ENCODE data around the gene CFAP92. TPM values are rescaled to one million over a fixed set of nuclear protein-coding genes. Genes with fewer than 3 reads are reported as not detected.

Gene CFAP92
- total and polyA plus RNA-seq, 3 donors from 2014 or later, result 16.0 to 62.0 (median 26.7) TPM

DNA sequence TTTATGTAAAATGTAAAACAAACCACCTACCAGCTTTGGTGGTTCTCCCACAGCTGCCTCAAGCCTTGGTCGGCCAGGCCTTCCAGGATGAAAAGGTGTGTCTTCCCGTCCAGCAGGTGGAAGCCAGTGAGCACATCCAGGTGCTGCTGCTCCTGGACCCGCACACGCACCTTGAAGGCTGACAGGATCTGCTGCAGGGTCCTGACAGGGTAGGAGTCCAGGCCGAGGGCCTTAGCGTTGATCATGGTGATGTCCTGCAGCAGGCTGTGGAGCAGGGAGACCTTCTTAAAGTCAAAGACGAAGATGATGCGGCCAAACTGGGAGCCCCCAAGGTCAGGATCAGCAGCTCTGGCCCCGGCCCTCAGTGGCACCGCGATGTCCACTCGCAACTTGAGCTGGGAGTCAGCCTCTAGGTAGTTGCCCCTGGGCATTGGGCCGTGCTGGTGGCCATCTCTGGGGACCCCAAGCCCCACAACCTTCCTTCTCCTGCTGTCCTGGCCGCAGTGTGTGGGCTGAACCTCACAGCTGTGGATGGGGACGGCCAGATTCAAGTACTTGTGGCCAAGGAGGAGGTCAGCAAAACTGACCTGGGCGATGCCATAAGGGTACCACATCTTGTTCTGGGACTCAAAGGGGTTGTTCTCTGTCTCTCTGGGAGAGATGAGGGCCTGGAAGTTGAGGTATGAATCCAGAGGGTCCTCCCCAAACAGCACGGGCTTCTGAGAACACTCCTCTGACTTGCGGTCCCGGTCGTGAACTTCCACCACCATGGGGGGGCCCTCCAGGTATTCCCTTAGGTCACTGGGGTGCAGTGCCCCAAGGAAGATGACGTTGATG, 48.6 kb downstream of the CFAP92 start:
- DNase-seq, result no peak
- WGBS, 2 donors, result 72 to 94% methylated on average over 7 to 21 of the region's 21 CpGs
- Histone ChIP-seq H3K4me1 (no peaks in the 10 kb centered on the region), H3K36me3 (ENCODE audit: low read depth, missing control alignments) (no peaks in the 10 kb centered on the region), H3K27ac (no peak overlapping the region), H3K9me3 (no peaks in the 10 kb centered on the region), H3K27me3 (no peaks in the 10 kb centered on the region), H3K4me3 (no peak overlapping the region)
- TF ChIP-seq, protein P1, sequence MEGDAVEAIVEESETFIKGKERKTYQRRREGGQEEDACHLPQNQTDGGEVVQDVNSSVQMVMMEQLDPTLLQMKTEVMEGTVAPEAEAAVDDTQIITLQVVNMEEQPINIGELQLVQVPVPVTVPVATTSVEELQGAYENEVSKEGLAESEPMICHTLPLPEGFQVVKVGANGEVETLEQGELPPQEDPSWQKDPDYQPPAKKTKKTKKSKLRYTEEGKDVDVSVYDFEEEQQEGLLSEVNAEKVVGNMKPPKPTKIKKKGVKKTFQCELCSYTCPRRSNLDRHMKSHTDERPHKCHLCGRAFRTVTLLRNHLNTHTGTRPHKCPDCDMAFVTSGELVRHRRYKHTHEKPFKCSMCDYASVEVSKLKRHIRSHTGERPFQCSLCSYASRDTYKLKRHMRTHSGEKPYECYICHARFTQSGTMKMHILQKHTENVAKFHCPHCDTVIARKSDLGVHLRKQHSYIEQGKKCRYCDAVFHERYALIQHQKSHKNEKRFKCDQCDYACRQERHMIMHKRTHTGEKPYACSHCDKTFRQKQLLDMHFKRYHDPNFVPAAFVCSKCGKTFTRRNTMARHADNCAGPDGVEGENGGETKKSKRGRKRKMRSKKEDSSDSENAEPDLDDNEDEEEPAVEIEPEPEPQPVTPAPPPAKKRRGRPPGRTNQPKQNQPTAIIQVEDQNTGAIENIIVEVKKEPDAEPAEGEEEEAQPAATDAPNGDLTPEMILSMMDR (IDR thresholded peaks at IDR 0.05), result no peak
- TF ChIP-seq POLR2A (IDR thresholded peaks at IDR 0.05), result no peak
- intact Hi-C loops (cut with DNase I; ENCODE audit: low total_unique reads), result no loop called here

DNA sequence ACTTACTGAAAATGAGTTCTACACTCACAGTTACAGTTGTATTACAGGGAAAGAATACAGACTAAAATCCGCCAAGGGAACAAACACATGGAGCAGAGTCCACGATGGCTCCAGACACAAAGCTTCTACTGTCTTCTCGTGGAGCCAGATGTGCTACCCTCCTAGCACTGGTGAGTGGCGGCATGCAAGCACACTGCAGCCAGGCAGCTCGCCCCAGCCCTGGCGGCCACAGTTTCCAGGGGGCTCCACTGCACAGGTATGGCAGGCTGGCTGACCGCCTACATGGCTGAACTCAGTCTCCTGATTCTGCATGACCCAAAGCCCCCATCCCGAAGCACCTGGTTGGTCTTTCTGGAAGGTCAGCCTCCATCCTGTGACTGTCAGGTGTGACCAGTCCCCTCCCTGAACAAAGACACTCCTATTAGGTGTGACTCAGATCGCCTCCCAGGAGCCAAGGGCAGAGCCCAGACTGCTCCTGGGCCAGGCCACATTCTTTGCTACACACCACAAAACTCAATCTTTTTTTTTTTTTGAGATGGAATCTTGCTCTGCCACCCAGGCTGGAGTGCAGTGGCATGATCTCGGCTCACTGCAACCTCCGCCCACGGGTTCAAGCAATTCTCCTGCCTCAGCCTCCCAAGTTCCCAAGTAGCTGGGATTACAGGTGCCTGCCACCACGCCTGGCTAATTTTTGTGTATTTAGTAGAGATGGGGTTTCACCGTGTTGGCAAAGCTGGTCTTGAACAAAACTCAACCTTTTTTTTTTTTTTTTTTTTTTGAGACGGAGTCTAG, 51.5 kb downstream of the CFAP92 start:
- Histone ChIP-seq H3K27ac (no peak overlapping the region), H3K4me3 (no peak overlapping the region), H3K36me3 (ENCODE audit: low read depth, missing control alignments) (no peaks in the 10 kb centered on the region), H3K9me3 (no peaks in the 10 kb centered on the region), H3K27me3 (no peaks in the 10 kb centered on the region), H3K4me1 (no peaks in the 10 kb centered on the region)
- WGBS, 2 donors, result 89 to 92% methylated on average over 13 to 15 of the region's 15 CpGs
- no peak for DNase-seq
- intact Hi-C loops (cut with DNase I; ENCODE audit: low total_unique reads), result no loop called here
- TF ChIP-seq, protein P1 (IDR thresholded peaks at IDR 0.05), result no peak
- TF ChIP-seq POLR2A (IDR thresholded peaks at IDR 0.05), result no peak

DNA sequence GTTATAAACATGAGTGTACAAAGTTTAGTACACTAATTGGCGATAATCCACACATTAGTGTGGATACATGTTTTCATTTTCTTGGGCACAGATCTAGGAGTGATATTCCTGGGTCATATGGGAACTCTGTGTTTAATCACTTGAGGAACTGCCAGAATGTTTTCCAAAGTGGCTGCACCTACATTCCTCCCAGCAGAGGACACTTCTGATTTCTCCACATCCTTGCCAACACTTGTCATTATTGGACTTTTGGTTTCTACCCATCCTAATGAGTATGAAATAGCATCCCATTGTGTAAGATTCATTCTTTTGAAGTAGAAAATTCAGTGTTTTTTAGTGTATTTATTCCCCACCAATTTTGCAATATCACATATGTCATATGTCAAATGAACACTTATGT, 53.6 kb downstream of the CFAP92 start:
- intact Hi-C loops (cut with DNase I; ENCODE audit: low total_unique reads), result no loop called here
- H3K4me1 ChIP-seq, result no peaks in the 10 kb centered on the region
- H3K27ac ChIP-seq, result no peak overlapping the region
- no peak for DNase-seq
- no peak overlapping the region for H3K4me3 ChIP-seq
- no peaks in the 10 kb centered on the region for H3K27me3 ChIP-seq
- WGBS, 2 donors, result 90 to 95% methylated on average over 1 of the region's 1 CpG
- no peaks in the 10 kb centered on the region for H3K9me3 ChIP-seq
- TF ChIP-seq, protein P1 (IDR thresholded peaks at IDR 0.05), result no peak
- no peak for TF ChIP-seq POLR2A (IDR thresholded peaks at IDR 0.05)
- no peaks in the 10 kb centered on the region for H3K36me3 ChIP-seq (ENCODE audit: low read depth, missing control alignments)

DNA sequence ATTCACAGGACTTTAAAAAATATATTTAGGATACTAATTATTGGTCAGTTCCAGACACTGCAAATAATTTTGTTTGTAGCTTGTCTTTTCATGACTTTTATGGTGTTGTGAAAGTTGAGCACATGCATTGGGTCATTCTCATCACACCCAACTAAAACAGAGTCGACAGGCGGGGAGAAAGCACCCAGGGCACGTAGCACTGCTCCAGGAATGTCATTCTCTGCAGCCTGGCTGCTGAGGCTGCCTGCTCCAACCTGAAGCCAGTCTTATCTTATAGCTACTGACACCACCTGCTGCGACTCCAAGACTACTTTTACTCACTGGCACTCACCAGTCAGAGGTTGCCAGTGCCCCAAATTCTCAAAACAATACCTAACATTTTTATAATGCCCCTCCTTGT, 57.5 kb downstream of the CFAP92 start:
- H3K4me1 ChIP-seq, result no peaks in the 10 kb centered on the region
- TF ChIP-seq, protein P1 (IDR thresholded peaks at IDR 0.05), result no peak
- TF ChIP-seq POLR2A (IDR thresholded peaks at IDR 0.05), result no peak
- intact Hi-C loops (cut with DNase I; ENCODE audit: low total_unique reads), result no loop called here
- H3K9me3 ChIP-seq, result no peaks in the 10 kb centered on the region
- H3K36me3 ChIP-seq (ENCODE audit: low read depth, missing control alignments), result no peaks in the 10 kb centered on the region
- no peak overlapping the region for H3K4me3 ChIP-seq
- DNase-seq, result no peak
- H3K27me3 ChIP-seq, result no peaks in the 10 kb centered on the region
- WGBS, 2 donors, result 65 to 77% methylated on average over 4 of the region's 4 CpGs
- no peak overlapping the region for H3K27ac ChIP-seq

Data from testis (tissue), 3 donors.